ENCODE data around the gene SOX13. TPM values are rescaled to one million over a fixed set of nuclear protein-coding genes. Genes with fewer than 3 reads are reported as not detected.

The SOX13 gene
- total RNA-seq, 1 experiment from 2014 or later = 81.9 TPM

DNA sequence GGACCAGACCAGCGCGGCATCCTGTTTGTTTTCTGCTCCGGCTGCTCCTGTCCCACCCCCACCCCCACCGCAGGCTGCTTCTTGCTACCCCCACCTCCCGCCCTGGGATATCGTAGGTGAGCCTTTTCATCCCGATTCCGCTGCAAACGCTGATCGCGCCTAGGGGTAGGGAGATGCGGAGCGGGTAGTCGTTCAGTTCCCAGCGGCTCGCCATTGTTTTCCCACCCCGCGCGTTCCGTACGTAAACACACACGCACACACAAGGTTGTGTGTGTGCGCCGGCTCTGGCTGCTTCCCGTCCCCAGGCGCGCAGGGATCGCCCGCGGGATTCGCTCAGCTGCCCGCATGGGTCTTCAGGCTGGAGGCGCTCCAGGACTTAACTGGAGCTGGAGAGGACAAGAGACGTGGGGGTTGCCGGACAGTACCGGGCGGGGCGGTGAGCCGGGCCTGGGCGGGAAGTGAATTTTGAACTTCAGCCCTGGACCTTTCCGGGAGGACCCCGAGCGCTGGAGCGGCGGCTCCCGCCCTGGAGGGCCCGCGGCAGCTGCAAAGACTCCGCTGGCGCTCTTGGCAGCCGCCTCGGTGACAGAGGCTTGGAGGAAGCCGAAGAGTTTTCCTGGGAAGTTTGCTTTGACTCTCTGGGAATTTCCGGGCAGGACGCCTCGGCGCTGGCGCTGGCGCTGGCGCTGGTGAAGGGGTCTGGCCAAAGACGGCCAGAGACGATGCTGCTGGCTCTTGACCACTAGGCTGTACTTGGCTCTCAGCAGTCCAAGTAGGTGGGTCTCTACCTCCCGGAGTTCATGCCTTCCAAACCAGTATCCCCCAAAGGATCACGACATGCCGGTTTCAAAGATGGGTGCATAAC lies 1.6 kb downstream of the SOX13 start:
- Histone ChIP-seq H3K27me3 (ENCODE audit: low read length) (no peaks in the 10 kb centered on the region), H3K9me3 (ENCODE audit: low read length) (no peaks in the 10 kb centered on the region), H3K4me2 (ENCODE audit: low read length) (peak overlapping the region; percentile 97), H3K79me2 (ENCODE audit: low read length) (peaks cover 66% of the 10 kb centered on the region), H3K4me1 (ENCODE audit: insufficient read depth, low read length) (peaks cover 38% of the 10 kb centered on the region), H3K9ac (ENCODE audit: low read length) (peak overlapping the region; percentile 80), H3K4me3 (ENCODE audit: low read length) (peak overlapping the region; percentile 88), H3K36me3 (ENCODE audit: low read depth, low read length) (no peaks in the 10 kb centered on the region; the same call in 1 of the 2 replicates), H4K20me1 (ENCODE audit: low read length) (peaks cover 35% of the 10 kb centered on the region), H3K27ac (ENCODE audit: low read length) (peak overlapping the region; percentile 21), H3F3A (ENCODE audit: low read length, unreplicated experiment) (no peaks in the 10 kb centered on the region), H2AFZ (ENCODE audit: low read length) (peak overlapping the region; percentile 53), H3K9me2 (replicated peaks; ENCODE audit: low read length) (no peaks in the 10 kb centered on the region)
- intact Hi-C loops (cut with micrococcal nuclease) = loop anchor here (2.0 kb wide), 1 partner anchor 28 kb away; no protein-coding TSS in a partner anchor
- ATAC-seq = peak; percentile 9
- TF ChIP-seq EZH2 (IDR thresholded peaks at IDR 0.05; ENCODE audit: low read length, unreplicated experiment) (no peak), EZH2phosphoT487 (IDR thresholded peaks at IDR 0.05; ENCODE audit: borderline replicate concordance, low read length) (no peak)
- TF ChIP-seq, protein P1, sequence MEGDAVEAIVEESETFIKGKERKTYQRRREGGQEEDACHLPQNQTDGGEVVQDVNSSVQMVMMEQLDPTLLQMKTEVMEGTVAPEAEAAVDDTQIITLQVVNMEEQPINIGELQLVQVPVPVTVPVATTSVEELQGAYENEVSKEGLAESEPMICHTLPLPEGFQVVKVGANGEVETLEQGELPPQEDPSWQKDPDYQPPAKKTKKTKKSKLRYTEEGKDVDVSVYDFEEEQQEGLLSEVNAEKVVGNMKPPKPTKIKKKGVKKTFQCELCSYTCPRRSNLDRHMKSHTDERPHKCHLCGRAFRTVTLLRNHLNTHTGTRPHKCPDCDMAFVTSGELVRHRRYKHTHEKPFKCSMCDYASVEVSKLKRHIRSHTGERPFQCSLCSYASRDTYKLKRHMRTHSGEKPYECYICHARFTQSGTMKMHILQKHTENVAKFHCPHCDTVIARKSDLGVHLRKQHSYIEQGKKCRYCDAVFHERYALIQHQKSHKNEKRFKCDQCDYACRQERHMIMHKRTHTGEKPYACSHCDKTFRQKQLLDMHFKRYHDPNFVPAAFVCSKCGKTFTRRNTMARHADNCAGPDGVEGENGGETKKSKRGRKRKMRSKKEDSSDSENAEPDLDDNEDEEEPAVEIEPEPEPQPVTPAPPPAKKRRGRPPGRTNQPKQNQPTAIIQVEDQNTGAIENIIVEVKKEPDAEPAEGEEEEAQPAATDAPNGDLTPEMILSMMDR (conservative IDR thresholded peaks at IDR 0.05; ENCODE audit: low read depth, low read length) = no peak; the same call in 1 of the 2 replicates
- CTCF ChIA-PET = interaction anchor here (0.7 to 1.3 kb wide), 2 partner anchors 28 to 55 kb away, joined by 3 read pairs; no protein-coding TSS in a partner anchor
- POLR2A ChIA-PET (ENCODE audit: unreplicated experiment) = interaction anchor here (0.6 kb wide), 1 partner anchor 280 kb away, joined by 20 read pairs; no protein-coding TSS in a partner anchor
- BruUV-seq (replicated peaks) = TSS peak; percentile 25
- DNase-seq = peak; percentile 51

- intact Hi-C loops (cut with micrococcal nuclease) = loop anchor here (2.0 kb wide), 1 partner anchor 28 kb away; no protein-coding TSS in a partner anchor
- Histone ChIP-seq H3K27me3 (ENCODE audit: low read length) (no peaks in the 10 kb centered on the region), H4K20me1 (ENCODE audit: low read length) (peaks cover 35% of the 10 kb centered on the region), H3K36me3 (ENCODE audit: low read depth, low read length) (no peaks in the 10 kb centered on the region; the same call in 1 of the 2 replicates), H3K9me3 (ENCODE audit: low read length) (no peaks in the 10 kb centered on the region), H3K4me2 (ENCODE audit: low read length) (peak overlapping the region; percentile 97), H3K79me2 (ENCODE audit: low read length) (peaks cover 72% of the 10 kb centered on the region), H3F3A (ENCODE audit: low read length, unreplicated experiment) (no peaks in the 10 kb centered on the region), H3K4me1 (ENCODE audit: insufficient read depth, low read length) (peaks cover 44% of the 10 kb centered on the region), H3K4me3 (ENCODE audit: low read length) (peak overlapping the region; percentile 88), H3K27ac (ENCODE audit: low read length) (peak overlapping the region; percentile 21), H3K9ac (ENCODE audit: low read length) (peak overlapping the region; percentile 80), H2AFZ (ENCODE audit: low read length) (peak overlapping the region; percentile 53), H3K9me2 (replicated peaks; ENCODE audit: low read length) (no peaks in the 10 kb centered on the region)
- TF ChIP-seq EZH2phosphoT487 (IDR thresholded peaks at IDR 0.05; ENCODE audit: borderline replicate concordance, low read length) (no peak), EZH2 (IDR thresholded peaks at IDR 0.05; ENCODE audit: low read length, unreplicated experiment) (no peak)
- TF ChIP-seq, protein P1 (conservative IDR thresholded peaks at IDR 0.05; ENCODE audit: low read depth, low read length) = no peak
- peak; percentile 3 for ATAC-seq
- CTCF ChIA-PET = interaction anchor here (1.6 kb wide), 1 partner anchor 53 kb away, joined by 7 read pairs; no protein-coding TSS in a partner anchor
- POLR2A ChIA-PET (ENCODE audit: unreplicated experiment) = interaction anchor here (0.6 kb wide), 1 partner anchor 281 kb away, joined by 20 read pairs; no protein-coding TSS in a partner anchor
- DNase-seq = peak; percentile 26
- no TSS peak for BruUV-seq (replicated peaks)
Observed at GRCh38 chr1:204075139-204075521, 2.2 kb downstream of the SOX13 start.

All from PC-3 (cell line).